Subcutaneous abdominal adipose tissue (tissue), 5 donors: ENCODE data around the gene PEX11A.

Source experiments
- H3K27ac ChIP-seq: one replicate; pipeline ENCODE4 v1.7.0; 2013; ENCODE audit warnings: low read depth, mild to moderate bottlenecking, inconsistent platforms, low read length, moderate library complexity
- H3K27me3 ChIP-seq, 5 donors: one replicate each; pipeline ENCODE4 v1.7.0; 2013; ENCODE audit warnings: low read length in 5 of 5, inconsistent platforms in 1 of 5; ENCODE audit not compliant: control insufficient read depth in 5 of 5, insufficient read depth in 4 of 5
- H3K36me3 ChIP-seq, 5 donors: one replicate each; pipeline ENCODE4 v1.7.0; 2013; ENCODE audit warnings: low read length in 5 of 5; ENCODE audit not compliant: control insufficient read depth in 5 of 5, insufficient read depth in 5 of 5
- H3K4me1 ChIP-seq, 5 donors: one replicate each; pipeline ENCODE4 v1.7.0; 2013; ENCODE audit warnings: low read length in 5 of 5, mild to moderate bottlenecking in 3 of 5, moderate library complexity in 1 of 5; ENCODE audit not compliant: control insufficient read depth in 5 of 5, insufficient read depth in 5 of 5
- H3K4me3 ChIP-seq, 5 donors: one replicate each; pipeline ENCODE4 v1.7.0; 2013; ENCODE audit warnings: low read length in 5 of 5, low read depth in 1 of 5
- H3K9ac ChIP-seq, 5 donors: one replicate each; pipeline ENCODE4 v1.7.0; 2013; ENCODE audit warnings: low read length in 5 of 5, mild to moderate bottlenecking in 4 of 5, moderate library complexity in 3 of 5
- H3K9me3 ChIP-seq, 5 donors: one replicate each; pipeline ENCODE4 v1.7.0; 2013; ENCODE audit warnings: low read length in 5 of 5; ENCODE audit not compliant: control insufficient read depth in 5 of 5
- donor health status: healthy.
- donor health status: healthy.
- donor health status: healthy.
- donor health status: healthy.
- donor health status: healthy.

PEX11A gene

DNA sequence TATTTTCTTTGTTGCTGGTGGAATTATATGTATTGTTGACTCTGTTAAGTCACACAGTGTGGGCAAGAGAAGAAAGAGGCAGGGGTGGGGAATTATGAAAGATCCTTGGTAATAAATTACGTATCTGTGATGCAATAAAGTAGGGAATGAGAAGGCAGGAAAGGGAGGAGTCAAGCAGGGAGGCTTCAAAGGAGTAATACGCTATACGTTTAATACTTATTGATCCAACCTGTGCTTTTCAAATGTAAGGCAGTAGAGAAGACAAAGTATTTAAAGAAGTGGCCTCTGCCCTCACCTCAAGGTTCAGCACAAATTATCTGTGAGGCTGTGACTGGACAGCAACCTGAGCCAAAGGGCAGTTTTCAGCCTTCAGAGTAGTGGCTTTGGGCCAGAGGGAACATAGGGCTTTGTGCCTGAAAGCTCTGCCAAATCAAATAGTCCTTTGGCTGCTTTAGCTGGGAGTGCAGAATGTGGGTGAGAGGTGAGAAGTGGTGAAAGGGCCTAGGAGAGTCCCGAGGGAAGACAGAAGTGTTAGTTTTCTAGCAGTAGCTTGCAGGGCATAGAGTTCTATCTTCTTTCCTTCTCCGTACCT is 10.2 kb downstream of the PEX11A start:
- Histone ChIP-seq H3K27ac (peak overlapping the region; percentile 79), H3K4me1 (peaks cover 0 to 56% (median 25%) of the 10 kb centered on the region in 5 donors), H3K36me3 (peaks cover 0 to 26% (median 12%) of the 10 kb centered on the region in 5 donors), H3K4me3 (peak overlapping the region in 3 of 5 donors; percentile 3 to 53 (median 47)), H3K27me3 (no peaks in the 10 kb centered on the region), H3K9me3 (no peaks in the 10 kb centered on the region), H3K9ac (peak overlapping the region in 4 of 5 donors; percentile 6 to 90 (median 10))

DNA sequence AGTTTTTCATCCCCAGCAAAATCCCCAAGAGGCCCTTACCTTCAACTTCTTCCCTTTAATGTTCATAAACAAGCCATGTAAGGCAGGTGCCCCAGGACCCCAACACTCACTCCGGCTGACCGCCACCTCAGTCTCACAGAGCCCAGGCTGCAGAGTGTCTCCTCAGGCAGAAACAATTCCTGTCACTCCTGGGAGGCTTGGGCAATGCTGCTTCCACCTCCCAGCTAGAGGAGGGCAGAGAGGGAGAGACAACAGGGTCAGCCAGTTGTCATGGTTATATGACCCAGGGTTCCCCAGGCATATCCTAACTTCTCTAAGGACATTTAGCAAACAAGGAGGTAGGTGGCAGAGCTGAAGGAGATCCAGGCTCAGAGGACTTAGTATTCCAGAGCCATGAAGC is 11.3 kb downstream of the PEX11A start, which contains the start of gene PLIN1:
Gene PLIN1 (minus strand): TSS at position 156 of the 400 bp plus-strand sequence. CDS start 1,878 bp downstream, outside the sequence.
- H3K4me1 ChIP-seq = peaks cover 0 to 58% (median 27%) of the 10 kb centered on the region in 5 donors
- peak within 1 kb of the TSS; percentile 53 to 99 (median 85) for H3K4me3 ChIP-seq
- peak within 1 kb of the TSS; percentile 39 to 90 (median 59) for H3K9ac ChIP-seq
- H3K36me3 ChIP-seq = peaks cover 0 to 27% (median 20%) of the 10 kb centered on the region in 5 donors
- peak within 1 kb of the TSS; percentile 79 for H3K27ac ChIP-seq
- no peaks in the 10 kb centered on the region for H3K9me3 ChIP-seq
- H3K27me3 ChIP-seq = no peaks in the 10 kb centered on the region

DNA sequence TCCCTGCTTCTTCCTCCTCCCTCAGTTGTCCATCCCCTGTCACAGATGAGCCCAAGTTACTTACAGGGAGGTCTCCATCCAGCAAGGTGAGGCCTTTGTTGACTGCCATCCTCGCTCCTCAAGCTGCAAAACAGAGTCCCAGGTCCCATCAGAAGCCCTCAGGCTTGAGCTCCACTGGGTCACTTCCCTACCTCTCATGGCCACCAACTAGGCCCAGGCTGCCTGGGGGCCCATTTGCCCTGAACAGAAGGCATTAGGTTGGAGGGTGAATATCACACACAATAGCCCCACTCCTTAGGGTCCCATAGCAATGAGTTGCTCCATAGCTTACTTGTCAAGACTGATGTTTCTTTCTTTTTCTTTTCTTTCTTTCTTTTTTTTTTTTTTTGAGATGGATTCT is 13.2 kb downstream of the PEX11A start:
- Histone ChIP-seq H3K27me3 (no peaks in the 10 kb centered on the region), H3K36me3 (peaks cover 0 to 31% (median 24%) of the 10 kb centered on the region in 5 donors), H3K4me1 (peaks cover 4 to 65% (median 39%) of the 10 kb centered on the region in 5 donors), H3K9ac (peak overlapping the region; percentile 64 to 90 (median 83)), H3K9me3 (no peaks in the 10 kb centered on the region), H3K4me3 (peak overlapping the region; percentile 52 to 99 (median 85)), H3K27ac (peak overlapping the region; percentile 79)

DNA sequence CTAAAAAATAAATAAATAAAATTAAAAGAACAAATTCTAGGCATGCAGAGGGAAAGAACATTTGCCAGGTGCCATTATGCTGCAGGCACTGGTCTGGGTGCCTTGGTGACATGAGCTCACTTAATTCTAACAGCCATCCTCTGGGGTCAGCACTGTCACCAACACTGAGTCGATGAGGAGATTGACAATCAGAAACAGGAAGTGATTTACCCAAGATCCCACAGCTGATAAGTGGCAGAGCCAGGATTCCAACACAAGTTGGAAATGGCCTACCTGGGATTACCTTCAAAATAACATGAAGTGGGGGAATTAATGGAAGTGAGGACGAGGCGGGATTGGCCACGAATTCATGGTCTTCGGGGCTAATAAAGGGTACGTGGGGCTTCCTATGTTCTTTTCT is 14.9 kb downstream of the PEX11A start:
- no peaks in the 10 kb centered on the region for H3K9me3 ChIP-seq
- H3K4me3 ChIP-seq = peak overlapping the region; percentile 52 to 99 (median 85)
- peaks cover 0 to 49% (median 40%) of the 10 kb centered on the region in 5 donors for H3K36me3 ChIP-seq
- peak overlapping the region; percentile 79 for H3K27ac ChIP-seq
- H3K27me3 ChIP-seq = no peaks in the 10 kb centered on the region
- H3K4me1 ChIP-seq = peaks cover 4 to 75% (median 47%) of the 10 kb centered on the region in 5 donors
- peak overlapping the region in 3 of 5 donors; percentile 41 to 90 (median 83) for H3K9ac ChIP-seq

DNA sequence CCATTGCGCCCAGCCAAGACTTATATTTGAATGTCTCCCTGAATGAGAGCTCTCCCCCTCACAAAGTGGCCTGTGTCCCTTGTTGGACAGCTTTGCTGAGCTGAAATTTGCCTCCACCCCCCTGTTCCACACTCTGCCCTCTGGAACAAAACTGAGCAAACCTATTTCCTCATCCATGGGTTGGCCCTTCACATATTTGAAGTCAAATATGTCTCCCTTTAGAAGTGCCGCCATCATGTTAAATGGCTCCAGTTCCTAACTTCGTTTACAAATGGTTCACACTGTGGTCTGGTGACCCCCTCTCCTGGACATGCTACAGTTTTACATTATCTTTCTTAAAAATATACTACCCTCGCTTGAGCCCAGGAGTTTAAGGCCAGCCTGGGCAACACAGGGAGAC is 16.0 kb downstream of the PEX11A start:
- H3K9ac ChIP-seq = peak overlapping the region in 2 of 5 donors; percentile 65 to 90
- peak overlapping the region; percentile 79 for H3K27ac ChIP-seq
- H3K4me1 ChIP-seq = peaks cover 7 to 80% (median 49%) of the 10 kb centered on the region in 5 donors
- no peaks in the 10 kb centered on the region for H3K27me3 ChIP-seq
- peaks cover 0 to 60% (median 51%) of the 10 kb centered on the region in 5 donors for H3K36me3 ChIP-seq
- peak overlapping the region; percentile 52 to 99 (median 78) for H3K4me3 ChIP-seq
- H3K9me3 ChIP-seq = no peaks in the 10 kb centered on the region

DNA sequence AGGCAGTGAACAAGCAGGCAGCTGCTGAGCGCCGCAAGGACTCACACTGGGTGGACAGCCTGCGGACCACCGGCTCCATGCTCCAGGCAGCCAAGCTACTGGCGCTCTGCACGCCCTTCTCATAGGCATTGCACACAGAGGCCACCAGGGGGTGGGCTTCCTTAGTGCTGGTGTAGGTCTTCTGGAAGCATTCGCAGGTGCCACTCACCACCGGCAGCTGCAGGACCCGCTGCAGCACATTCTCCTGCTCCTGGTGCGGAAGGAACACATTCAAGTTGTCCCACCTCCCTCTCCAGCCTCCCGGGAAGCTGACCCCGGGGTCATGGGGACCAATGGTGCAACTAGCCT is 17.4 kb downstream of the PEX11A start:
- peak overlapping the region; percentile 79 for H3K27ac ChIP-seq
- no peaks in the 10 kb centered on the region for H3K9me3 ChIP-seq
- peaks cover 0 to 74% (median 60%) of the 10 kb centered on the region in 5 donors for H3K36me3 ChIP-seq
- no peaks in the 10 kb centered on the region for H3K27me3 ChIP-seq
- peak overlapping the region in 3 of 5 donors; percentile 7 to 40 (median 26) for H3K9ac ChIP-seq
- H3K4me3 ChIP-seq = peak overlapping the region; percentile 27 to 99 (median 78)
- H3K4me1 ChIP-seq = peaks cover 7 to 89% (median 59%) of the 10 kb centered on the region in 5 donors

DNA sequence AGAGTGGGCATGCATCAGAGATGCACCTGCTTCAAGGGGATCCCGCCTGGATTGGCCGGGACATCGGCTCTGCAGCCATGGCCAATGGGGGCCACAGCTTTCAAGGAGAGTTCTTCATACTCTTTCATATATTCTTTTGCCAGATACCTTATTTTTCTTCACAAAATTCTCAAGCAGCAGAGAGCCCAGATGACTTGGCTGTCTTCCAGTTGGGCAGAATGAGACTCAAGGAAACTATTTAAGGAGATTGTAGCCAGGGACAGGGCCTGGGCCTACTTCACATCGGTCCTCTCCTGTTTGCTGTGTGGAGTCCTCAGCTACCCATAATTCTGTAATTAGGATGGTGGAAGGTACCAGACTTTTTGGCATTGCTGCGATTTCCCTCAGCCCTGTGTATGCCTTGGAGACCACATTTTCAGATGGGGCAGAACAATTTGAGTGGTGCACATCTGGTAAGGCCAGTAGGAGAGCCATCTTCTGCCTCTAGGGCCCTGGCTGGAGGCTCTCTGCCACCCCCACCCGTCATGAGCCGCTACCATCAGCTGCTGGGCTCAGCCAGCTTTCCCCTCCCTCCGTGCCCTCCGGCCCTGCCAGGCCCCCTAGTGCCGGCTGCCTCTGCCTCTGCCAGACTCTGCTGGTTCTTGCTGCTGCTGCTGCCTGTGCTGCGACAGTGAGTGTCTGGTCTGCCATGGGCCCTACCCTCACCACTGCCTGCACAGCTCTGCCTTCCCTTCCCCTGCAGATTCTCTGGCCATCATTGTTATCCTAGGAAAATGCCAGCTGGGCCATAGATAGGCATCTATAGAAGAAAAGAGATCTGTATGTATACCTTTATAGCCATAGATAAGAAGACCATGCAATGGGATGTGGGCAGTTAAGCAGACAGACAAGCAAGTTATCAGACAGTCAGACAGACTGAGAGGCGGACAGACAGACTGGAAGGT is 18.1 kb downstream of the PEX11A start:
- no peaks in the 10 kb centered on the region for H3K27me3 ChIP-seq
- H3K27ac ChIP-seq = peak overlapping the region; percentile 79
- peak overlapping the region; percentile 27 to 99 (median 78) for H3K4me3 ChIP-seq
- peaks cover 0 to 80% (median 65%) of the 10 kb centered on the region in 5 donors for H3K36me3 ChIP-seq
- H3K9ac ChIP-seq = peak overlapping the region in 2 of 5 donors; percentile 7 to 27
- H3K4me1 ChIP-seq = peaks cover 7 to 95% (median 66%) of the 10 kb centered on the region in 5 donors
- no peaks in the 10 kb centered on the region for H3K9me3 ChIP-seq

DNA sequence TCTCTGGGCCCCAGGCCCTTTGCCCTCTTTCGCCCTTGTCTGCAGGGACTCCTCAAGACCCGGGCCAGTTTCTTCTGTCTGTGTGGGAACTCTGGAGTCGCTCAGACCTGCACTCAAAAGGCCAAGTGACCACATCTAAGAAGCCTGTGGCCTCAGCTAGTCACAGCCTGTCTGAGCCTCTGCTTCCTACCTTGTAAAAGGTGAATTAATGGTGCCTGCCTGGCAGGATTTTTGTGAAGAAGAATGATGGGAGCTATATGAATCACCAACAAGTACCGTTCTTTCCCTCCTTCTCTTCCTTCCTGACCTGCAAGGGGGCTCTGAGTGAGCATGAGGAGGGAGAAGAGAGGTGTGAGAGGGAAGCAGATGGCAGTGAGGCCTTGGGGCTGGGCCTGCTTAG is 18.9 kb downstream of the PEX11A start:
- H3K9me3 ChIP-seq = no peaks in the 10 kb centered on the region
- peaks cover 0 to 86% (median 67%) of the 10 kb centered on the region in 5 donors for H3K36me3 ChIP-seq
- peak overlapping the region; percentile 46 for H3K27ac ChIP-seq
- peaks cover 7 to 96% (median 74%) of the 10 kb centered on the region in 5 donors for H3K4me1 ChIP-seq
- H3K9ac ChIP-seq = peak overlapping the region in 1 of 5 donors; percentile 26
- peak overlapping the region in 1 of 5 donors; percentile 36 for H3K4me3 ChIP-seq
- H3K27me3 ChIP-seq = no peaks in the 10 kb centered on the region

DNA sequence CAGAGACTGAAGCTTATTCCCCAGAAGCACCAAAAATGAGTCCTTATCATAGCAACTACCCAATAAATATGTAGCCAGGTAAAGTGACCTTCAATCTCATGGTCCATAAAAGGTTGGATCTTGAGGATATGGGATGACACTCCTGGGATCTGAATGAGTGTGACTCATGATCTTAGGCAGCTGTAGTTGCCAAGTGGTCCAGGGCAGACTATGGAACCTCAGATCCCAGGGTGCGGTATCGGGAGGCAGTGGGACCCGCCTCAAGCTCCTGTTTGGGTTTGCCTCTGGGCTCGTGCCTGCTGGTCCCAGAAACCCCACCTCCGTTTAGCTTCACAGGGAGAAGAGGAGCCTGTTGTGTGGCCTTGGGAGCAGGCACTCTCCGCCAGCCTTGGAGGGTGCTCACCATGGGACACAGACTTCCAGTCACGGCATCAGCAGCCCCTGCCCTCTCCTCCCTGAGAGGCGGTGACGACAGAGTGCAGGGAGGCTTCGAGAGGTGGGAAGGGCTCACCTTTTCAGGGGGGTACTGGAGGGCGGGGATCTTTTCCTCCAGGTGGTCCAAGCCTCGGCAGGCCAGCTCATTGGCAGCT is 19.5 kb downstream of the PEX11A start:
- peak overlapping the region; percentile 46 for H3K27ac ChIP-seq

More for the DNA sequence above, 19.5 kb downstream of the PEX11A start:
- no peaks in the 10 kb centered on the region for H3K9me3 ChIP-seq
- peaks cover 0 to 82% (median 69%) of the 10 kb centered on the region in 5 donors for H3K36me3 ChIP-seq
- no peaks in the 10 kb centered on the region for H3K27me3 ChIP-seq
- peak overlapping the region in 1 of 5 donors; percentile 26 for H3K9ac ChIP-seq
- peak overlapping the region in 1 of 5 donors; percentile 36 for H3K4me3 ChIP-seq
- peaks cover 7 to 99% (median 79%) of the 10 kb centered on the region in 5 donors for H3K4me1 ChIP-seq
